GM10248 (cell line): ENCODE measurements around the gene MTR.

Experiments
- CTCF ChIA-PET: fragments of 300-600 bp; sonication (Branson Sonifier 250); formaldehyde crosslinking; extraction: SDS; loops from one replicate; lab custom pipeline; 2021; ENCODE audit warnings: antibody characterized with exemption; lab: Yijun Ruan, JAX
- POLR2A ChIA-PET: fragments of 350-650 bp; sonication (Branson Sonifier 250); formaldehyde crosslinking; extraction: SDS; loops from one replicate; lab custom pipeline; 2020; ENCODE audit warnings: antibody characterized with exemption; lab: Yijun Ruan, JAX
- DNase-seq: peaks from one replicate; pipeline ENCODE4 v3.0.0; 2012; ENCODE audit errors: extremely low spot score
- CTCF ChIP-seq: IDR thresholded peaks from 2 replicates; pipeline ENCODE4 v1.5.1; 2012; ENCODE audit warnings: mild to moderate bottlenecking, low read depth; ENCODE audit errors: extremely low read depth, missing control alignments, control extremely low read depth

MTR gene

GRCh38 chr1:236837115-236837514 is 42.0 kb downstream of the MTR start:
- DNase-seq: no peak
- POLR2A ChIA-PET: no interaction called here
- CTCF ChIA-PET: no interaction called here
- TF ChIP-seq CTCF: no peak

GRCh38 chr1:236837897-236838296 is 42.8 kb downstream of the MTR start:
- DNase-seq: no peak
- TF ChIP-seq CTCF: no peak
- ChIA-PET CTCF (no interaction called here), POLR2A (no interaction called here)

GRCh38 chr1:236841341-236841740 is 46.2 kb downstream of the MTR start:
- POLR2A ChIA-PET: no interaction called here
- no peak for DNase-seq
- TF ChIP-seq CTCF: no peak
- CTCF ChIA-PET: interaction anchor here (1.1 to 1.4 kb wide), 2 partner anchors 19 to 83 kb away, joined by 3 to 4 read pairs; no protein-coding TSS in a partner anchor

- POLR2A ChIA-PET: no interaction called here
- TF ChIP-seq CTCF: no peak
- CTCF ChIA-PET: interaction anchor here (1.2 to 1.3 kb wide), 3 partner anchors 9 to 264 kb away, joined by 3 to 4 read pairs (median 3); no protein-coding TSS in a partner anchor
Observed at GRCh38 chr1:236844499-236845271, 49.6 kb downstream of the MTR start.

GRCh38 chr1:236845830-236846229 is 50.7 kb downstream of the MTR start:
- DNase-seq: no peak
- POLR2A ChIA-PET: no interaction called here
- TF ChIP-seq CTCF: no peak
- CTCF ChIA-PET: no interaction called here

More at GRCh38 chr1:236844499-236845271, 49.6 kb downstream of the MTR start:
- no peak for DNase-seq

GRCh38 chr1:236848274-236848923 is 53.3 kb downstream of the MTR start:
- DNase-seq: no peak
- ChIA-PET POLR2A (no interaction called here), CTCF (interaction anchor here (1.6 to 1.8 kb wide), 2 partner anchors 11 to 15 kb away, joined by 5 read pairs; no protein-coding TSS in a partner anchor)
- TF ChIP-seq CTCF: no peak
